ENCODE results near the gene CAB39L.

The CAB39L gene

GRCh38 chr13:49448753-49449152, 4.9 kb upstream of the CAB39L start:
- no peak for DNase-seq (ENCODE audit: low spot score)
- Histone ChIP-seq H3K27ac (replicated peaks; ENCODE audit: low read length) (no peak overlapping the region), H3K4ac (ENCODE audit: low read length) (no peak overlapping the region), H3K79me1 (ENCODE audit: low read depth, low read length) (no peaks in the 10 kb centered on the region), H3K27me3 (ENCODE audit: control insufficient read depth in 3 of 3, insufficient read depth in 3 of 3, low read depth in 1 of 3, low read length in 3 of 3) (no peaks in the 10 kb centered on the region), H3K9ac (ENCODE audit: low read depth, low read length, poor library complexity) (no peak overlapping the region), H2BK5ac (ENCODE audit: low read length) (no peak overlapping the region), H2AK5ac (ENCODE audit: low read depth, low read length) (no peak overlapping the region), H3K14ac (ENCODE audit: low read length) (no peak overlapping the region), H2BK120ac (ENCODE audit: low read depth, low read length) (no peak overlapping the region), H3K4me3 (ENCODE audit: low read length in 2 of 2) (no peak overlapping the region), H3K9me3 (replicated peaks in 1 of 2; ENCODE audit: control insufficient read depth in 2 of 2, insufficient read depth in 1 of 2, low read depth in 1 of 2, low read length in 2 of 2) (no peaks in the 10 kb centered on the region), H3K4me2 (ENCODE audit: insufficient read depth, low read length, poor library complexity, severe bottlenecking) (no peak overlapping the region), H3K18ac (ENCODE audit: low read length) (no peak overlapping the region), H2BK15ac (ENCODE audit: low read length) (no peak overlapping the region), H2BK12ac (ENCODE audit: low read length) (no peak overlapping the region), H2AFZ (ENCODE audit: low read length) (no peak overlapping the region), H4K8ac (ENCODE audit: low read depth, low read length) (no peak overlapping the region), H4K91ac (ENCODE audit: low read depth, low read length, poor library complexity) (no peak overlapping the region), H3K4me1 (ENCODE audit: control insufficient read depth in 2 of 2, insufficient read depth in 1 of 2, low read depth in 1 of 2, low read length in 2 of 2) (peaks cover 0 to 2% of the 10 kb centered on the region in 2 donors), H3K36me3 (replicated peaks in 1 of 2; ENCODE audit: control insufficient read depth in 2 of 2, insufficient read depth in 2 of 2, low read length in 2 of 2) (no peaks in the 10 kb centered on the region), H3K23ac (ENCODE audit: low read depth, low read length, poor library complexity) (no peak overlapping the region)
- no CpG with 5 or more reads among the region's 2 CpGs for WGBS, 2 donors (ENCODE audit: extremely low coverage in 2 of 2, insufficient read length in 2 of 2, insufficient replicate concordance in 1 of 2)

GRCh38 chr13:49446473-49446872, 2.6 kb upstream of the CAB39L start:
- Histone ChIP-seq H3K9me3 (replicated peaks in 1 of 2; ENCODE audit: control insufficient read depth in 2 of 2, insufficient read depth in 1 of 2, low read depth in 1 of 2, low read length in 2 of 2) (no peaks in the 10 kb centered on the region), H2AK5ac (ENCODE audit: low read depth, low read length) (no peak overlapping the region), H4K8ac (ENCODE audit: low read depth, low read length) (no peak overlapping the region), H3K4me1 (ENCODE audit: control insufficient read depth in 2 of 2, insufficient read depth in 1 of 2, low read depth in 1 of 2, low read length in 2 of 2) (peaks cover 0 to 2% of the 10 kb centered on the region in 2 donors), H3K14ac (ENCODE audit: low read length) (no peak overlapping the region), H3K18ac (ENCODE audit: low read length) (no peak overlapping the region), H3K4me3 (ENCODE audit: low read length in 2 of 2) (no peak overlapping the region), H3K4me2 (ENCODE audit: insufficient read depth, low read length, poor library complexity, severe bottlenecking) (no peak overlapping the region), H2BK15ac (ENCODE audit: low read length) (no peak overlapping the region), H3K23ac (ENCODE audit: low read depth, low read length, poor library complexity) (no peak overlapping the region), H3K36me3 (replicated peaks in 1 of 2; ENCODE audit: control insufficient read depth in 2 of 2, insufficient read depth in 2 of 2, low read length in 2 of 2) (peaks cover 0 to 8% of the 10 kb centered on the region in 2 donors), H3K9ac (ENCODE audit: low read depth, low read length, poor library complexity) (no peak overlapping the region), H2AFZ (ENCODE audit: low read length) (no peak overlapping the region), H4K91ac (ENCODE audit: low read depth, low read length, poor library complexity) (no peak overlapping the region), H2BK5ac (ENCODE audit: low read length) (no peak overlapping the region), H3K79me1 (ENCODE audit: low read depth, low read length) (no peaks in the 10 kb centered on the region), H2BK120ac (ENCODE audit: low read depth, low read length) (no peak overlapping the region), H3K4ac (ENCODE audit: low read length) (no peak overlapping the region), H3K27ac (replicated peaks; ENCODE audit: low read length) (no peak overlapping the region), H2BK12ac (ENCODE audit: low read length) (no peak overlapping the region), H3K27me3 (ENCODE audit: control insufficient read depth in 3 of 3, insufficient read depth in 3 of 3, low read depth in 1 of 3, low read length in 3 of 3) (no peaks in the 10 kb centered on the region)
- DNase-seq (ENCODE audit: low spot score): no peak

GRCh38 chr13:49444524-49445395, 896 bp upstream of the CAB39L start:
- H3K9ac ChIP-seq (ENCODE audit: low read depth, low read length, poor library complexity): peak overlapping the region; percentile 91
- H3K36me3 ChIP-seq (replicated peaks in 1 of 2; ENCODE audit: control insufficient read depth in 2 of 2, insufficient read depth in 2 of 2, low read length in 2 of 2): peaks cover 0 to 8% of the 10 kb centered on the region in 2 donors
- H4K91ac ChIP-seq (ENCODE audit: low read depth, low read length, poor library complexity): no peak overlapping the region
- peak; percentile 29 for DNase-seq (ENCODE audit: low spot score)
- peak overlapping the region; percentile 97 for H3K23ac ChIP-seq (ENCODE audit: low read depth, low read length, poor library complexity)
- no peak overlapping the region for H2AK5ac ChIP-seq (ENCODE audit: low read depth, low read length)
- no peaks in the 10 kb centered on the region for H3K9me3 ChIP-seq (replicated peaks in 1 of 2; ENCODE audit: control insufficient read depth in 2 of 2, insufficient read depth in 1 of 2, low read depth in 1 of 2, low read length in 2 of 2)
- WGBS, 2 donors (ENCODE audit: extremely low coverage in 2 of 2, insufficient read length in 2 of 2, insufficient replicate concordance in 1 of 2): no CpG with 5 or more reads among the region's 29 CpGs
- no peak overlapping the region for H3K4ac ChIP-seq (ENCODE audit: low read length)
- H3K27me3 ChIP-seq (ENCODE audit: control insufficient read depth in 3 of 3, insufficient read depth in 3 of 3, low read depth in 1 of 3, low read length in 3 of 3): no peaks in the 10 kb centered on the region
- peak overlapping the region; percentile 94 for H3K18ac ChIP-seq (ENCODE audit: low read length)
- H3K4me3 ChIP-seq (ENCODE audit: low read length in 2 of 2): peak overlapping the region; percentile 74 to 91
- no peak overlapping the region for H2BK12ac ChIP-seq (ENCODE audit: low read length)
- peak overlapping the region; percentile 79 for H3K14ac ChIP-seq (ENCODE audit: low read length)
- peaks cover 0 to 2% of the 10 kb centered on the region in 2 donors for H3K4me1 ChIP-seq (ENCODE audit: control insufficient read depth in 2 of 2, insufficient read depth in 1 of 2, low read depth in 1 of 2, low read length in 2 of 2)
- H2BK15ac ChIP-seq (ENCODE audit: low read length): peak overlapping the region; percentile 91
- H4K8ac ChIP-seq (ENCODE audit: low read depth, low read length): no peak overlapping the region
- no peak overlapping the region for H2BK120ac ChIP-seq (ENCODE audit: low read depth, low read length)
- peak overlapping the region; percentile 93 for H2AFZ ChIP-seq (ENCODE audit: low read length)
- no peaks in the 10 kb centered on the region for H3K79me1 ChIP-seq (ENCODE audit: low read depth, low read length)
- peak overlapping the region; percentile 78 for H3K27ac ChIP-seq (replicated peaks; ENCODE audit: low read length)
- peak overlapping the region; percentile 84 for H3K4me2 ChIP-seq (ENCODE audit: insufficient read depth, low read length, poor library complexity, severe bottlenecking)
- peak overlapping the region; percentile 91 for H2BK5ac ChIP-seq (ENCODE audit: low read length)

DNA sequence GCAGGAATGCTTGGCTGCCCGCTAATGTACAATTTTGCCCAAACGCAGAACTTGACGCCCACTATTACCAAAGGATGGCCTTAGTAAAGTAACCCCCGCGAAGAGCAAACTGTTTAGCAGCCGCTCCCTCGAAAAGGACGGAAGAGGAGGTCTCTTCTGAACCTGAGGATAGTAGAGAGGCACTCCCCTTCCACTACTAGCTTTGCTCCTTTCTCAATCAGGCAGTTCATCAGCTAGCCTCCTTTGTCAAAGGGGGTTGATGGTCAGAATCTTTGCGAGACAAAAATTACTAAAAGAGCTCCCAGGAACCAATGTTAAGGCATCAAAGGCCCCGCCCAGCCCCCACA, 534 bp downstream of the CAB39L start:
- Histone ChIP-seq H3K79me1 (ENCODE audit: low read depth, low read length) (no peaks in the 10 kb centered on the region), H3K4me2 (ENCODE audit: insufficient read depth, low read length, poor library complexity, severe bottlenecking) (peak overlapping the region; percentile 66), H3K14ac (ENCODE audit: low read length) (no peak overlapping the region), H3K27me3 (ENCODE audit: control insufficient read depth in 3 of 3, insufficient read depth in 3 of 3, low read depth in 1 of 3, low read length in 3 of 3) (no peaks in the 10 kb centered on the region), H2AFZ (ENCODE audit: low read length) (peak overlapping the region; percentile 81), H3K4ac (ENCODE audit: low read length) (no peak overlapping the region), H2BK15ac (ENCODE audit: low read length) (no peak overlapping the region), H3K36me3 (replicated peaks in 1 of 2; ENCODE audit: control insufficient read depth in 2 of 2, insufficient read depth in 2 of 2, low read length in 2 of 2) (peaks cover 0 to 8% of the 10 kb centered on the region in 2 donors), H4K8ac (ENCODE audit: low read depth, low read length) (no peak overlapping the region), H3K27ac (replicated peaks; ENCODE audit: low read length) (peak overlapping the region; percentile 75), H3K4me1 (ENCODE audit: control insufficient read depth in 2 of 2, insufficient read depth in 1 of 2, low read depth in 1 of 2, low read length in 2 of 2) (peaks cover 0 to 2% of the 10 kb centered on the region in 2 donors), H2BK120ac (ENCODE audit: low read depth, low read length) (no peak overlapping the region), H3K18ac (ENCODE audit: low read length) (peak overlapping the region; percentile 86), H3K9ac (ENCODE audit: low read depth, low read length, poor library complexity) (no peak overlapping the region), H3K4me3 (ENCODE audit: low read length in 2 of 2) (peak overlapping the region; percentile 74 to 85), H4K91ac (ENCODE audit: low read depth, low read length, poor library complexity) (no peak overlapping the region), H2BK12ac (ENCODE audit: low read length) (no peak overlapping the region), H2AK5ac (ENCODE audit: low read depth, low read length) (no peak overlapping the region), H3K9me3 (replicated peaks in 1 of 2; ENCODE audit: control insufficient read depth in 2 of 2, insufficient read depth in 1 of 2, low read depth in 1 of 2, low read length in 2 of 2) (no peaks in the 10 kb centered on the region), H3K23ac (ENCODE audit: low read depth, low read length, poor library complexity) (no peak overlapping the region), H2BK5ac (ENCODE audit: low read length) (peak overlapping the region; percentile 69)
- WGBS, 2 donors (ENCODE audit: extremely low coverage in 2 of 2, insufficient read length in 2 of 2, insufficient replicate concordance in 1 of 2): no CpG with 5 or more reads among the region's 10 CpGs
- DNase-seq (ENCODE audit: low spot score): peak; percentile 40
